GM11168 (cell line): ENCODE data around the gene HJURP.

Experiments
- in situ Hi-C: fragments of 300-500 bp; cut with MboI; formaldehyde crosslinking; loops from one replicate; pipeline ENCODE4 v1.12.0; 2022; ENCODE audit warnings: low sequenced_read_pairs; ENCODE audit not compliant: unreplicated experiment

The HJURP gene

DNA sequence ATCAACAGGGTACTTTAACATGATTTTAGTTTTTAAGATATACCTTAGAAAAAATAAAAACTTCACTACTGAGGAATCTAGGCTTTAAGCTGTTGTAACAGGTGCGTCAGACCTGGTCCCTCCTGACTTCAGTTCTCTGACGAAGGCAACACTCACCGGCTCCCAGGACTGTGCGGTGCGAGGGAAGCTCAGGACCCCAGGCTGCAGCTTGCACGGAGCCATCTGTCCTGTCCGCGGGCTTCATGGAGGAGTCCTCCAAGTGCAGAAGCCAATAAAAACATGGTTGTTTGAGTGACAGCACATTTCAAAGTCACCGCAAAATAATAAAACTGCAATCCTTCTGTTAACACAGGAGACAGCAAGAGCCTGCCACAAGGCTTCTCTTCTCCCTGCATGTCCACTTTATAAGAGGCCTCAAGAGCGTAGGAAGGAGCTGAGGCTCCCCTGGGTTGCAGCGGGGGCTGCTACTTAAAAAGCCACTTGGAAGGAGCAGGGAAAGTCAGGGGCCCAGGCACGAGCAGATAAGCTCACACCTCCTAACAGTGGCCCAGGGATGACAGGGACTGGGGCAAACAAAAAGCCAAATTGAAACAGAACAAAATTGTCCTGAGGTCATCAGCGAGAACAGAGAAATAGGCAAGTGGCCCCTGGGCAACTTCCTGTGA lies 4.6 kb downstream of the HJURP start:
- in situ Hi-C loops: no loop called here

DNA sequence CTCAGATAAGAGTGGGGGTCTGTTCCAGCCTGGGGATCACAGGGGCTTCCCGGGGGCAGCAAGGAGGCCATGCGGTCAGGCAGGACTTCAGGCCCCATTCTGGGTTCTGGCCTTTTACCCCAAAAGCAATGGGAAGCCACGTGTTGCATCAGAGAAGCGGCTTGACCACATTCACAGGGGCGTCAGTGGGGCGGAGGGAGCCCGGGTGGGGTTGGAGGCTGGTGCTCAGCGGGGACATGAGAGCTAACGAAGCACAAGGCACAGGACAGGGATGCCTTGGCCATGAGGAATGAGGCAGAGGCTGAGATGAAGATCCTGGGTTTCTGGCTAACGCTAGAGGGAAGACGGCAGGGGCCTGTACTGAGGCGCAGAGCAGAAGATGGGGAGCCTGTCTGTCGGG lies 6.1 kb downstream of the HJURP start:
- in situ Hi-C loops: no loop called here

DNA sequence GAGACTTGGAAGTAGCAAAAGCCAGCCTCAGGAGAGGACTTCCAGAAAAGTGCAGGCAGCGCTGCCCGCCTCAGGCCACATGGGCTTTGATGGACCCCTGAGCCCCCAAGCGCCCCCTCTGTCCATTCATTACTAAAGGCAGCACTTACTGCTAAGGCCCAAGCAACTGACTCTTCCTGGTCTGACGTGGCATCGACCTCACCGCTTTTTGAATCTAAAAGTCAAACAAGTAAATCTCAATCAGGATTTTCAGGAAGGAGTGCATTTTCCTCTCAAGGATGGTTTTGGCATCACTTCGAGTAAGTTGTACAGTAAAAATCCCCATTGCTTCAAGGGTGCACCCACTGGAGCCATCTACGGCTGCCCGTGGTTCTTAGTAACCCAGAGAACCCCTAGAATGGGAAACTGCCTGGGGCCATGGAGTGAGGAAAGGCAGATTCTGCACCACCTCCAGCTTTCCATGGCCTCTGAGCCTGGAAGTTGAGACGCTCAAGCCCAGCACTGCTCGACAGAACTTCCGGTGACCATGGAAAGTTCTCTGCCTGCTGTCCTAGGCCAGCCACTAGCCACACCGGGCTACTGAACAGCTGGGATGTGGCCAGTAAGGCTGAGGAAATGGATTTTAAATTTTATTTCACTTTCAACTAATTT lies 7.0 kb downstream of the HJURP start:
- in situ Hi-C loops: no loop called here

DNA sequence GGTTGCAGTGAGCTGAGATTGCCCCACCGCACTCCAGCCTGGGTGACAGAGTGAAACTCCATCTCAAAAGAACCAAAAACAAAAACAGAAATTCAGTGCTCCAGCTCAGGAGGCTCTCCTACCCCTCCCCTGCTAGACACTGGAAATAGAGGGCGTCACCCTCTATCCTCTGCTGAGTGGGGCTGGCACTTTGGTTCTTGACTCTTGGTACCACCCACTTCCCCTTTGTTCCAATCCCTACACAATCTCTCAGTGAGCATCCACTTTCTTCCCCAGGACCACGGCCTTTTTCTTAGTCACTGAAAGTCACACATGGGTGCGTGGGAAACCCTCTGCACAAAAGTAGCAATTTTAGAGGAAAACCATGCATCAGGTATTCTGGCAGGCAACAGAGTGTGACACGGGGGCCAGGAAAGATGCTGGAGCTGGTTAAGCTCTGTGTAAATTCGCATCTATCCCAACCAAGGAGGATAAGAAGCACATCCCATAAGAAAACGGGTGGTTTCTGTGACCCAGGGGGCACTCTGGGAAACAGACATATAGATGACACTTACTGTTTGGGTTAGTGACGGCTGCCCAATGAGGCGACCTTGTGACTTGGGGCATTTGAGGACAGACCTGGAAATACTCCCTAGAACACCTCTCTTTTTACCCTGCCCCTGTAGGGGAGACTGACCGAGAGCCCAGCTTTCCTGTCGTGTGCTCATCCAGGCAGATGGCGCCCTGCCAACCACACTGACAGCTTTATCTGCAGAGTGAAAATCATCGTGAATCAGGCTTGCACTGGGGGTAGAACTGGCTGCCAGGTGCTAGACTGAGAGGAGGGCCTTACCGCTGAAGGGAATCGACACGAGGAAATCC lies 7.7 kb downstream of the HJURP start:
- in situ Hi-C loops: no loop called here

DNA sequence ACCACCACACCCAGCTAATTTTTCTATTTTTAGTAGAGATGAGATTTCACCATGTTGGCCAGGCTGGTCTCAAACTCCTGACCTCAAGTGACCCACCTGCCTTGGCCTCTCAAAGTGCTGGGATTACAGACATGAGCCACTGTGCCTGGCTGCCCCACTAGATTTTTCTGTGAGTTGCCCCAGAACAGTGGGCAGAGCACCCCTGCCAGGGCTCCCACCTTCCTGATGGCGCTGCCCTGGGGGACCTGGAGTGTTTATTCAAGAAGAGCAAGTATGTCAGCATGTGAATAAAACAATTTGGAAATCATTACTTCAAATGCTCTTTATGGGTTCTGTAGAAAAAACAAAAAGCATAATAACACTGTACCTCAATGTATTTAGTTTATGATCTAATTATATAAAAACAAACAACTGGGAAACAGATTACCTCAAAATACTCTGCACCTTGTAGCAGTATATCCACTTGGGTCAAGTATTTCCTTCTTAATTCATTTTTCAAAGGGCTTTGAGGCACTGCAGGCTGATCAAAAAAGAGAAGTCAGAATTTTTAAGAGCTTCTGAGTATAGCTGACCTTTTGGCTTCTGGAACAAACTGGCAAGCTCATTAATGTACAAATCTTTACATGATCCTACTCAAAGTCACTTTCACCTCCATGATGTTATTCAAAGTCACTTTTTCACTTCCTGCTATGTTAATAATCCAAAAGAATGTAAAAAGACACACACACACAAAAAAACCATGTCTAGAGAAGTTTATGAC lies 8.9 kb downstream of the HJURP start:
- in situ Hi-C loops: no loop called here

DNA sequence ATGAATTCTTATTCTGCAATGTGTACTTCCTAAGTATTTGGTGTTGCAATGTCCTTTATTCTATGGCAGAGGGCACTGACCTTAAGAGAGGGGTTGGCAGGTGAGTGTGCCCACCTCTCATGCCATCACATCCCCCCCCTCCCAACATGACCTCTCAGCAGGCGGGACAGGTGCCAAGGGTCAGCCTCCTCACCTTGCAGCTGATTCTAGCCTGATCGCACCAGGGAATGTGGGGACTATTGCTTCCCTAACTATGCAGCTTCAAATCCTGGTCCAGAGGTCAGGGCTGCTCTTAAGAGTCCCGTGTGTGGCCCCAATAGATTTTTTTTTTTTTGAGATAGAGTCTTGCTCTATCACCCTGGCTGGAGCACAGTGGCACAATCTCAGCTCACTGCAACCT lies 9.5 kb downstream of the HJURP start:
- in situ Hi-C loops: no loop called here

DNA sequence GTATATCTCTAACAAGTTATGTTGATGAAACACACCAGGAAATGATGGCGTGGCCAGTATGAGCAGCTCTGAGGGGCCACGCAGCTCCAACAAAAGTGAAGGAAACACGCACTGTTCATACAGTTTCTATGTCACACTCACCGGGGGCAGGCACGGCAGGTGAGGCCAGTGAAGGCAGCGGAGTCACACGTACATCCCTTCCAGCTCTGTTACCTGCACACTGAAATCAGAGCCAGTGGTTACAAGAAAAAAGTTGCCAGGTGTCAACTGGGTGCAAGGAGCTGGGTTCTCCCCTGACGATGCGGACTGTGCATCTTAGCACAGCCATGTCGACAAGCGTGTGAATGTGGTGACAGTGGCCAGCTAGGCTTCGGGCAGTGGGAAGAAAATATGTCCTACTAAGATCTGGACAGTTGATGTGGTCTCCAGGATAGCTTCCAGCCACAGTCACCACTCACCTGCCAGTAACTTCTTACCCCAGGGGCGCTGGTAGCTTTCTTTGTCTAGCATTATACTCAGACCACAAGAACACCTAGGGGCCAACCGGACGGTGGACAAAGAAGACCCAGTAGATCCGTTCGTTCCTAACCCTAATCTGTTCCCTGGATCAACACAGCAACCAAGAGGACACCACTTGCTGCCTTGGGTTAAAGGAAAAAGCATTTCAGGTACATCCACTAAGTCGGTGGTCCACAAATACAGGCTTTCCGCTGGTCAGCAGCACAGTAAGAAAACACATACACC lies 10.1 kb downstream of the HJURP start:
- in situ Hi-C loops: no loop called here

DNA sequence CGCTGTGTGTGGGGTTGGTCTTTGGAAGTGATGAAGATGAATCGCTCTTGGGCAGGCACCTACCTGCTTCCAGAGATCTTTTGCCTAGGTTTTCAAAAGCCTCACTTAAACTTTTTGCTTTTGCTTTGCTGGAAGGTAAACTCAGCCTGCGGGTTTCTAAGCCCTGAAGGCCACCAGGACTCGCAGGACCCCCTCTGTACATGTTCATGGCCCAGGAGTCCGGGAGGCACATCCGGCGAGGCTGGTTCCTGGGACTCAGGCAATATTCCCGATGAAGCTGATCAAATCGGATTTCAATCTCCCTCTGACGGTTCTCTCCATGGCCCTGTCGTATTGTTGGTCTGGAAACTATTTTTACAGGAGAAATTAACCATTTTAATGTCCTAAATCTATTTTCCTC lies 13.2 kb downstream of the HJURP start:
- in situ Hi-C loops: no loop called here

DNA sequence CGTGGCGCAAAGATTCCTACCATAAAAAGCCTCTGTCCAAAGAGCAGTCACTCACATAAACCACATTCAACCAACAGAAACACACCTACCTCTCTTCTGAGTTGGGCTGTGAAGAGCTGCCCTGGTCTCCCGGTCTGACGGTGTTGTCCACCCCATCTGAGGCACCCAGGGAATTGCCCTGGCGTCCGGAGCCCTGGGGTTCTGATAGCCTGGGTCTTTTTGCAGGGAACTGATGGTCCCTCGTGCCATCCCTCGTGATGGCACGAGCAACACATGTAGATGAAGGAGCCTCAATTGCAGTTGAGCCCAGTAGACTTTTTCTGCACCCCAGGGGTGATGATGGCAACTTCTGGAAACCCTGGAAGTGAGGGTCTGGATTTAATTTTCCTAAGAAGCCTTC lies 13.8 kb downstream of the HJURP start:
- in situ Hi-C loops: no loop called here

DNA sequence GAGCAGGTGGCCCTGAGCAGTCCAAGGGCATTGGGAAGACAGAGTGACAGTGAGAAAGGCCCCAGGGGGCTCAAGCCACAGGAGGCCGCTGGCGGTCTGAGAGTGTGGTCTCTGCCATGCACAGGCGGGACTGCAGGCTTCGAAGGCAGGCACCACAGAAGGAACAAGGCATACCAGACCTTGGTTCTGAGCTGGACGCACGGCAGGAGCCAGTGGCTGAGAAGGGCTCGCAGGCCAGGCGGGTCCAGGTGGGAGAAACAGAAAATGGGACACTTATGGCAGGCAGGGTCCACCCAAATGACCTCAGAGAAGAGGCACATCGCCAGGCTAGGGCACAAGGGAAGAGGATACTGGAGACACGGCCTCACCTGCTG lies 14.9 kb downstream of the HJURP start:
- in situ Hi-C loops: no loop called here

DNA sequence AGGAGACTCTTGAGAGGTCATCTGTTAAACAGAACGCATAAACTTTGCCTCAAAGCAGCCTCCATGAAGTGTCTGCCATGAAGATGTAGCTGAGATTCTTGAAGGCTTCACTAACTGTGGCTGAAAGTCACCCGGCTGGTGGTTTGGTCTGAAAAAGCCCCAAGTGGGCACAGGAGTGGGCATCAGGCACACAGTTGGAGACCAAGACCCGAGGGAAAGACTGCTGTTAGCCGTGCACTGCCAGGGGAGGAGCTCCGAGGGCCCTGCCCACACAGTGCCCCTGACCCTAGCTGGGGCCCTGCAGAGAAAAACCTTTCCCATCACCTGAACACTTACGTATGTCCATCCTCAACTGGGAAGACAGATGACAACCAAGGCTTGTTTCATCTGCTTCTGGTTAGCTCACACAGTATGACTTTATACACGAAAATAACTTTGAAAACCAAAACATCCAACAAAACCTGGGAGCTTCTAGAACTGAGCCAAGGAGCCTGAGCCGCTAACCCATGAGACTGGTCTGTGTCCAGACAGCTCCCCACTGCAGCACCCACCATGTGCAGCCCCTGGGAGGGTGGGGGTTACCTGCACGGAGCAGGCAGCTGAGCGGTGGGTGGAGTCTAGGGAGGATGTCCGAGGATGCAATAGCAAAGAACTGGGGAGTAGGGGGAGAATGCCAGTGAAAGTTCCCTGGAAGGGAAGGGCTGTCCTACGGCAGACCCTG lies 15.4 kb downstream of the HJURP start:
- in situ Hi-C loops: no loop called here

DNA sequence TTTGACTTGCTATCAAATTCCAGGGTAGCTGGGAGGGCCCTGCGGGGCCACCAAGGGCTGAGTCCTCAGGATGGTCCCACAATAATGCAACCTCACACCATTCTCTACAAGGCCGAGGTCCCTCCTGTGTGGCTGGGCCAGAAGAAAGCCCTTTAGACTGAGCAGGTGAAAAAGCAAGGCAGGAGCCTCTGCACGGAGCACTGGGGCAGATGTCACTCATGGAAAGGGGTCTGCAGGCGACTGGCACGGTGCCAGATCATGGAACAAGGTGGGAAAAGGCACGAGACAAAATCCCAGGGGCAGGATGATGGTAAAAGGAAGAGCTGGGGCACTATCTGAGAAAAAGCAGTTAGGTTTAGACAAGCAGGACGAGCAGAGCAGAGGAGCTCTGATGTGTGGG lies 16.1 kb downstream of the HJURP start:
- in situ Hi-C loops: no loop called here

DNA sequence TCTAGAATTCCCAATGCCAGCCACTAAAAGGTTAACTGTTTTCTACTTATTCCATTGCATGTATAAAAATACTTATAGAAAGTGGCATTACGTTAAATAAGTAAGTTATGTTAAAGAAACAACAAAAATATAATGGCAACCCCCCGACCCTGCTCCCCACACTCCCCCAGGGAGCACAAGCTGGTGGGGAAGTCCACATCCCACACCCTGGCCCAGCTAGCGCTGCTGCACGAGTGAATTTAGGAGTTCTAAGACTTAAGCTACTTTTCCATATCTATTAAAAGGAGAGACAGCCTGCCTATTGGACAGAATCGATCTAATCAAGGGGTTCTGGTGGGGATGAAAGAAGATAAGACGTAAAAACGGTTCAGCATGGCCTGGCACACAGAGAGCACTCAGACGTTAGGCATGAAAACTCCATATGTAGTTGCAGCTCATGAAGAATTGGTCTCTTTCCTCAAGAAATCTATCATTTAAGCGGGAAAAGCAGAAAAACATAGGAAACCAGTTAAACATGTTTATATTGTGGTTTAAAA lies 16.6 kb downstream of the HJURP start:
- in situ Hi-C loops: no loop called here

DNA sequence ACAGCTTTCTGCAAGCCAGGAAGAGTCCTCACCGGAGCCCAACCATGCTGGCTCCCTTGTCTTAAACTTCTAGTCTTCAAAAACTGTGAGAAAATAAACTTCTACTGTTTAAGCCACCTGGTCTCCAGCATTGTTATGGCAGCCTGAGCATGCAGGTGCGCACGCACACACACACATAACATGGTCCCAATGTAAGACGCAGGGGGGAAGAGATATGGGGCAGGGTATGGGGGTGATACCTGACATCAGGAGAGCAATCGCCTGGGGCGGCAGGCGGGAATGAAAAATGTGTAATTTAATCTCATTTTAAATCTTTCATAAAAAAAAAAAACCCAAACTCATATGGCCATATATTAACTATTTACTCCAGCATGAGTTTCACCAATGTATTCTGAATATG lies 18.0 kb downstream of the HJURP start:
- in situ Hi-C loops: no loop called here

DNA sequence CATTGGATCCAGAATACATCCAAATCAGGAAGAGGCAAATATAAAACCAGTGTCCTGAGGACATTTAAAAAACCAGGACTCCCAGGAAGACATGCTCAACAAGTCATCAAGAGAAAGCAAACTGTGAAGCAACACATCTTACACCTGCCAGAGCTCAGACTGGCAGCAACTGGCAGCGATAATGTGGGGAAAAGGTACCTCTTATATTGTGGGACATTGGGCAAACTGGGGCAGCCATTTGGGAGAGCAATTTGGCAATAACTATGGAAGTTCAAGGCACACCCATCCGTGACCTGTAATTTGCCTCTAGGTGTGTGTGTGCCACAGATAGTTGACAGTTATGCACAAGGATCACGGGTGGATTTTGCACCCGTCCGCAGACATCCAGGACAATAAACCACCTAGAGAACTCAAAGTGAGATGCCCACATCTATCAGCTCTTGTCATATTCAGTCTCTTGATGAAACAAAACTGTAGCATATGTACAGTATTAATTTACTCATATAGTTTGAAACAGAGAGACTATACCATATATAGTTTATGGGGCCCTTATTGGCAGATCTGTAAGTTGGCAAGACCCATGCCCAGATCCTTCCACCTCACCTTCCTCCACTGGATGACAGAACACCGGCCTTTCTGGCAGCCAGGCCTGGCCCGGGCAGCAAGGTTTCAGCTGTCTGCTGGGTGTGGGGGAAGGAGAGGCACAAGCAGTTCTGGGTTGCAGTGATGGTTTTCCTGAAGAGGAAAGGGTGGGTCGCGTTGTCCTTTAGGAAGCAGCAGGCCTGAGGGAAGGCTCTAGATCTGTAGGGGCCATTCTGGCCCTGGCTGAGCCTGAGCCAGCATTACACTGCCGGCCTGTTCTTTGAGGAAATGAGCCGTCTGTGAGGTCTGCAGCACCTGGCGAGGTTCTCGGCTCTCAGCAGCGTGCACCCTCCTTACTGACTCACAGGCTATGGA lies 18.8 kb downstream of the HJURP start:
- in situ Hi-C loops: no loop called here

DNA sequence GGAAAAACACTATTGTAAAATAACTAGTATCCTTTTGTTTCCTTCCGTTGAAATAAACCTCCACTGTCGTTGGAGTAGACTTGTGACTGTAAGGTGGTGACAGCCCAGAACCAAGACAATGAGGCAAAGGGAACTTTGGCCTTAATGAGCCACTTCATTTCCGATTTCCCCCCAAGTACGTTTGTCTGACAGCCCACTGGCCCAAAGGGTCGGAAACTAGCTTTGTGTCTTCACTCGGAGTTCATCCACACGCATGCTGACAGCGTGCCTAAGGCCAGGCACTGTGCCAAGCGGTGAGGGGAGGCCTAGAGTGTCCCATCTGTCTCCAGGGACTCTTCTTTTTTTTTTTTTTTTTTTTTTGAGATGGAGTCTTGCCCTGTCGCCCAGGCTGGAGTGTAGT lies 21.0 kb downstream of the HJURP start:
- in situ Hi-C loops: no loop called here

DNA sequence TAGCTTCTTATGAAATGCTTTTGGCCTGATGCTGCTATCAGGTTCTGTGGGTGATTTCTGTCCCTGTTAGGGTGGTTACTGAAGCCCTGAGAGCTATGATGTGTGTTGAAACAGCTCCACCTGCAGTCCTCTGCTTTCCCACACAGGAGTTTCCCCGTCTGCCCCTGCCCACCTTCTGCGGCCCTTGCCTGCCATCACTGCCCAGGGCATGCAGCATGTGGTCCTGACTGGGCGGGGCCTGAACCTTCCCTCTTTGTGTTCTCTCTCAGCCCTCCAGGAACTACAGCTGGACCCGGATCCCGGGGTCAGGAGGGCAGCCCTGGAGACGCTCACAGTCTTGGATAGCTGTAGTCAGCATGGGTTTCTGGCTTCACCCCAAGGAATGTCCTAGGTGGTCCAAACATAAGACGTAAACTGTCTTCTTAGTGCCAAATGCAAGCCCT lies 21.4 kb downstream of the HJURP start:
- in situ Hi-C loops: no loop called here

DNA sequence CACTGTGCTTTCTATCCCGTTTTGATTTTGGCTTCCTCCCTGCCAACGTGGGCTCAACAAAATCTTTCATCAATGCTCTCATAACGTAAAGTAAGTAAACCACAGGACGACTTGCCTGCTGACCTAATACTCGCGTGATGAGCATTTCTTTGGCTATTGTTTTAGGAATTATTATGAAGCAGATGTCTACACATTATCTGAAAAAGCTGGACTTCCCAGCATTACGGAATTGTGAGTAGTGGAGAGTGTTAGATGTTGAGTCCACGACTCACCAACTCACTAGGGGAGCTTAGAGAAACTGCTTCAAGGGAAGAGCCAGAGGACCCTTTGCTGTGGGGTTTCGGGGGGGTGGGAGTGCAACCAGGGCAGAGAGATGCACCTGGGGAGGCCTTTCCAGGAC lies 21.9 kb downstream of the HJURP start:
- in situ Hi-C loops: no loop called here
